IMR-90 (cell line): ENCODE results near the gene TAF7. TPM values are rescaled to one million over a fixed set of nuclear protein-coding genes. Genes with fewer than 3 reads are reported as not detected.

ENCODE experiments used
- ATAC-seq: fragments of 200-7000 bp; cut with Tn5 transposase; 2 replicates; pipeline ENCODE4 v1.9.1; 2020; ENCODE audit warnings: low read depth, mild to moderate bottlenecking, moderate library complexity
- BruUV-seq: library from RNA; stranded (reverse); fragments of 400-500 nt; replicated peaks from 2 replicates; lab custom pipeline; 2021; lab: Mats Ljungman, UMichigan
- CTCF ChIA-PET: fragments of 300-600 bp; formaldehyde crosslinking; extraction: SDS; loops from one replicate; lab custom pipeline; 2021; ENCODE audit warnings: antibody characterized with exemption; lab: Yijun Ruan, JAX
- POLR2A ChIA-PET: fragments of 300-600 bp; sonication (Branson Sonifier 250); formaldehyde crosslinking; loops from one replicate; lab custom pipeline; 2022; ENCODE audit warnings: antibody characterized with exemption; ENCODE audit not compliant: unreplicated experiment; lab: Charles Lee
- DNase-seq: peaks from one replicate; pipeline ENCODE4 v3.0.0; 2013
- H2AFZ ChIP-seq: replicated peaks from 2 replicates; pipeline ENCODE3; 2013; ENCODE audit warnings: low read length, mild to moderate bottlenecking; ENCODE audit not compliant: poor library complexity
- H2AK5ac ChIP-seq: 2 replicates; pipeline ENCODE4 v1.6.1; 2013; ENCODE audit warnings: low read depth, low read length, inconsistent platforms
- H2AK9ac ChIP-seq: replicated peaks from 2 replicates; pipeline ENCODE3; 2013; ENCODE audit warnings: mild to moderate bottlenecking, low read depth, low read length, moderate library complexity; ENCODE audit not compliant: poor library complexity
- H2BK120ac ChIP-seq: 2 replicates; pipeline ENCODE4 v1.6.1; 2013; ENCODE audit warnings: low read depth, low read length, inconsistent platforms
- H2BK15ac ChIP-seq: 3 replicates; pipeline ENCODE4 v1.6.1; 2013; ENCODE audit warnings: low read depth, low read length, inconsistent platforms
- H2BK20ac ChIP-seq: 2 replicates; pipeline ENCODE4 v1.6.1; 2013; ENCODE audit warnings: low read depth, mild to moderate bottlenecking, inconsistent platforms, low read length, moderate library complexity
- H2BK5ac ChIP-seq: 2 replicates; pipeline ENCODE4 v1.6.1; 2013; ENCODE audit warnings: mild to moderate bottlenecking, low read depth, low read length, inconsistent platforms; ENCODE audit not compliant: poor library complexity, severe bottlenecking
- H3K14ac ChIP-seq: replicated peaks from 2 replicates; pipeline ENCODE4 v1.6.1; 2013; ENCODE audit warnings: low read depth, low read length, inconsistent platforms
- H3K18ac ChIP-seq: 2 replicates; pipeline ENCODE4 v1.6.1; 2013; ENCODE audit warnings: low read depth, low read length, control low read depth
- H3K23ac ChIP-seq: 2 replicates; pipeline ENCODE4 v1.6.1; 2013; ENCODE audit warnings: low read depth, low read length, inconsistent platforms
- H3K27ac ChIP-seq: 2 replicates; pipeline ENCODE4 v1.5.1; 2013; ENCODE audit warnings: mild to moderate bottlenecking, control low read depth, low read length; ENCODE audit not compliant: insufficient read depth
- H3K27me3 ChIP-seq: 2 replicates; pipeline ENCODE4 v1.6.1; 2013; ENCODE audit warnings: low read length; ENCODE audit not compliant: control insufficient read depth, insufficient read depth
- H3K36me3 ChIP-seq: 2 replicates; pipeline ENCODE4 v1.6.1; 2013; ENCODE audit warnings: low read length, mixed read lengths; ENCODE audit not compliant: control insufficient read depth, insufficient read depth
- H3K4ac ChIP-seq: 2 replicates; pipeline ENCODE4 v1.6.1; 2013; ENCODE audit warnings: low read depth, low read length, inconsistent platforms
- H3K4me1 ChIP-seq: 2 replicates; pipeline ENCODE4 v1.6.1; 2013; ENCODE audit warnings: low read length, mixed read lengths; ENCODE audit not compliant: control insufficient read depth, insufficient read depth
- H3K4me2 ChIP-seq: 2 replicates; pipeline ENCODE4 v1.6.1; 2013; ENCODE audit warnings: low read depth, mild to moderate bottlenecking, control low read depth, low read length, moderate library complexity
- H3K4me3 ChIP-seq: 2 replicates; pipeline ENCODE4 v1.5.1; 2013; ENCODE audit warnings: low read depth, mild to moderate bottlenecking, control low read depth, low read length, moderate library complexity; ENCODE audit not compliant: insufficient read depth
- H3K56ac ChIP-seq: 2 replicates; pipeline ENCODE4 v1.6.1; 2013; ENCODE audit warnings: low read length, inconsistent platforms; ENCODE audit not compliant: insufficient read depth; ENCODE audit errors: extremely low read depth
- H3K79me1 ChIP-seq, 2 experiments: 2 replicates each; pipeline ENCODE4 v1.6.1; 2013; ENCODE audit warnings: low read length in 2 of 2, inconsistent platforms in 1 of 2, low read depth in 1 of 2
- H3K9ac ChIP-seq: 2 replicates; pipeline ENCODE4 v1.6.1; 2013; ENCODE audit warnings: low read depth, low read length, control low read depth
- H3K9me1 ChIP-seq: 2 replicates; pipeline ENCODE4 v1.6.1; 2013; ENCODE audit warnings: low read length, inconsistent platforms; ENCODE audit not compliant: insufficient read depth
- H3K9me3 ChIP-seq: 2 replicates; pipeline ENCODE4 v1.6.1; 2013; ENCODE audit warnings: low read length; ENCODE audit not compliant: control insufficient read depth, insufficient read depth
- H4K20me1 ChIP-seq: 2 replicates; pipeline ENCODE4 v1.6.1; 2013; ENCODE audit warnings: low read length, inconsistent platforms; ENCODE audit not compliant: insufficient read depth
- H4K5ac ChIP-seq: 2 replicates; pipeline ENCODE4 v1.6.1; 2013; ENCODE audit warnings: mild to moderate bottlenecking, low read depth, low read length, control low read depth
- H4K8ac ChIP-seq, 2 experiments: 2 replicates each; pipeline ENCODE4 v1.6.1; 2013; ENCODE audit warnings: low read depth in 2 of 2, low read length in 2 of 2, control low read depth in 1 of 2, inconsistent platforms in 1 of 2
- H4K91ac ChIP-seq: 2 replicates; pipeline ENCODE4 v1.6.1; 2013; ENCODE audit warnings: low read depth, low read length, inconsistent platforms; ENCODE audit not compliant: insufficient read depth
- BHLHE40 ChIP-seq: fragments of 150-350 bp; IDR thresholded peaks from 2 replicates; pipeline ENCODE4 v1.6.1; 2016; ENCODE audit warnings: mild to moderate bottlenecking, low read depth, low read length
- CEBPB ChIP-seq: IDR thresholded peaks from 2 replicates; pipeline ENCODE4 v1.6.1; 2012; ENCODE audit warnings: low read depth, low read length, improper control_type of control experiment
- CHD1 ChIP-seq: IDR thresholded peaks from 2 replicates; pipeline ENCODE4 v1.6.1; 2012; ENCODE audit warnings: low read depth, low read length, improper control_type of control experiment
- FOS ChIP-seq: fragments of 150-350 bp; IDR thresholded peaks from 2 replicates; pipeline ENCODE4 v1.6.1; 2016; ENCODE audit warnings: low read depth, low read length
- MAFK ChIP-seq: IDR thresholded peaks from 2 replicates; pipeline ENCODE4 v1.6.1; 2012; ENCODE audit warnings: low read depth, low read length, improper control_type of control experiment
- MAZ ChIP-seq: IDR thresholded peaks from 2 replicates; pipeline ENCODE4 v1.6.1; 2012; ENCODE audit warnings: low read depth, mild to moderate bottlenecking, low read length, improper control_type of control experiment, moderate library complexity, borderline replicate concordance
- WGBS, 2 experiments: methylation state at CpG; one replicate each; pipeline versions ENCODE4 v1.1.5 to v1.1.7; 2013; ENCODE audit warnings: missing lambda C conversion rate in 2 of 2; ENCODE audit not compliant: insufficient read length in 1 of 2; ENCODE audit errors: extremely low coverage in 2 of 2; 5-methylcytosine and 5-hydroxymethylcytosine counted together
- dilution Hi-C: fragments of 300-500 bp; cut with HindIII; formaldehyde crosslinking; loops from one replicate; pipeline ENCODE4 v1.14.3; 2018; ENCODE audit warnings: low sequenced_read_pairs; ENCODE audit not compliant: unreplicated experiment
- in situ Hi-C: fragments of 300-500 bp; cut with MboI; formaldehyde crosslinking; loops from 3 replicates; pipeline ENCODE4 v1.14.3; 2019; ENCODE audit warnings: low sequenced_read_pairs, inconsistent platforms, mixed read lengths
- intact Hi-C: fragments of 100-400 bp; cut with micrococcal nuclease; formaldehyde crosslinking; loops from 2 replicates; pipeline ENCODE4 v1.10.0; 2022
- polyA plus RNA-seq, 3 experiments: library from polyadenylated mRNA; depleted of rRNA; stranded (reverse); fragments of >200 nt; gene quantifications; 2 replicates each; pipeline ENCODE4 v1.2.3, GENCODE V29; 2012; ENCODE audit warnings: low replicate concordance in 1 of 3
- total RNA-seq: library from RNA; depleted of rRNA; stranded (reverse); fragments of >200 nt; gene quantifications from 2 replicates; pipeline ENCODE4 v1.2.3, GENCODE V29; 2012
- TF ChIP-seq, protein P1 (sequence below): conservative IDR thresholded peaks from 2 replicates; pipeline ENCODE4 v1.5.1; 2012; ENCODE audit warnings: mild to moderate bottlenecking, low read depth, low read length, improper control_type of control experiment
- TF ChIP-seq, protein P2 (sequence below): fragments of 150-350 bp; IDR thresholded peaks from 2 replicates; pipeline ENCODE4 v1.6.1; 2016; ENCODE audit warnings: low read depth, mild to moderate bottlenecking, low read length, moderate library complexity, borderline replicate concordance

TAF7 gene
- total and polyA plus RNA-seq, 2 of the 4 experiments (the other 2 are of a cell fraction) = 45.7 to 51.8 TPM

DNA sequence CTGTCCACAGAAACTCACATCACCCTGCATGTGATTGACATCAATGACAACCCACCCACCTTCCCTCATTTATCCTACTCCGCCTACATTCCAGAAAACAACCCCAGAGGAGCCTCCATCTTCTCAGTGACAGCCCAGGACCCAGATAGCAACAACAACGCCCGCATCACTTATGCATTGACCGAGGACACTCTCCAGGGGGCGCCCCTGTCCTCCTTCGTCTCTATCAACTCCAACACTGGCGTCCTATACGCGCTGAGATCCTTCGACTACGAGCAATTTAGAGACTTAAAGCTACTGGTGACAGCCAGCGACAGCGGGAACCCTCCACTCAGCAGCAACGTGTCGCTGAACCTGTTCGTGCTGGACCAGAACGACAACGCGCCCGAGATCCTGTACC is 24.7 kb upstream of the TAF7 start:
- H2AK9ac ChIP-seq = no peak overlapping the region
- no peak overlapping the region for H3K56ac ChIP-seq
- H2BK15ac ChIP-seq = no peak overlapping the region
- no peak overlapping the region for H3K4me3 ChIP-seq
- H3K79me1 ChIP-seq = no peaks in the 10 kb centered on the region
- H3K4me1 ChIP-seq = no peaks in the 10 kb centered on the region
- no peak overlapping the region for H2AFZ ChIP-seq
- 33% methylated on average over 7 of the region's 20 CpGs; no CpG with 5 or more reads in 1 of the 2 experiments for WGBS, 2 experiments
- H3K4ac ChIP-seq = no peak overlapping the region
- H4K91ac ChIP-seq = no peak overlapping the region
- no peak overlapping the region for H2BK20ac ChIP-seq
- H3K27ac ChIP-seq = no peak overlapping the region
- TF ChIP-seq CHD1 (no peak), CEBPB (no peak), FOS (no peak), MAFK (no peak), MAZ (no peak), BHLHE40 (no peak)
- TF ChIP-seq, protein P1, sequence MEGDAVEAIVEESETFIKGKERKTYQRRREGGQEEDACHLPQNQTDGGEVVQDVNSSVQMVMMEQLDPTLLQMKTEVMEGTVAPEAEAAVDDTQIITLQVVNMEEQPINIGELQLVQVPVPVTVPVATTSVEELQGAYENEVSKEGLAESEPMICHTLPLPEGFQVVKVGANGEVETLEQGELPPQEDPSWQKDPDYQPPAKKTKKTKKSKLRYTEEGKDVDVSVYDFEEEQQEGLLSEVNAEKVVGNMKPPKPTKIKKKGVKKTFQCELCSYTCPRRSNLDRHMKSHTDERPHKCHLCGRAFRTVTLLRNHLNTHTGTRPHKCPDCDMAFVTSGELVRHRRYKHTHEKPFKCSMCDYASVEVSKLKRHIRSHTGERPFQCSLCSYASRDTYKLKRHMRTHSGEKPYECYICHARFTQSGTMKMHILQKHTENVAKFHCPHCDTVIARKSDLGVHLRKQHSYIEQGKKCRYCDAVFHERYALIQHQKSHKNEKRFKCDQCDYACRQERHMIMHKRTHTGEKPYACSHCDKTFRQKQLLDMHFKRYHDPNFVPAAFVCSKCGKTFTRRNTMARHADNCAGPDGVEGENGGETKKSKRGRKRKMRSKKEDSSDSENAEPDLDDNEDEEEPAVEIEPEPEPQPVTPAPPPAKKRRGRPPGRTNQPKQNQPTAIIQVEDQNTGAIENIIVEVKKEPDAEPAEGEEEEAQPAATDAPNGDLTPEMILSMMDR = no peak
- TF ChIP-seq, protein P2, sequence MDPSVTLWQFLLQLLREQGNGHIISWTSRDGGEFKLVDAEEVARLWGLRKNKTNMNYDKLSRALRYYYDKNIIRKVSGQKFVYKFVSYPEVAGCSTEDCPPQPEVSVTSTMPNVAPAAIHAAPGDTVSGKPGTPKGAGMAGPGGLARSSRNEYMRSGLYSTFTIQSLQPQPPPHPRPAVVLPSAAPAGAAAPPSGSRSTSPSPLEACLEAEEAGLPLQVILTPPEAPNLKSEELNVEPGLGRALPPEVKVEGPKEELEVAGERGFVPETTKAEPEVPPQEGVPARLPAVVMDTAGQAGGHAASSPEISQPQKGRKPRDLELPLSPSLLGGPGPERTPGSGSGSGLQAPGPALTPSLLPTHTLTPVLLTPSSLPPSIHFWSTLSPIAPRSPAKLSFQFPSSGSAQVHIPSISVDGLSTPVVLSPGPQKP = no peak
- H3K18ac ChIP-seq = no peak overlapping the region
- intact Hi-C loops = no loop called here
- 0 out of 2 replicates have a peak, but pooled peaks cover 2% of the 10 kb centered on the region for H3K36me3 ChIP-seq
- ATAC-seq = no peak
- ChIA-PET CTCF (no interaction called here), POLR2A (no interaction called here)
- DNase-seq = no peak
- no peaks in the 10 kb centered on the region for H4K20me1 ChIP-seq
- dilution Hi-C loops = no loop called here
- H2BK120ac ChIP-seq = no peak overlapping the region
- in situ Hi-C loops = no loop called here
- no peak overlapping the region for H4K8ac ChIP-seq
- no peak overlapping the region for H2AK5ac ChIP-seq
- H3K27me3 ChIP-seq = no peaks in the 10 kb centered on the region
- BruUV-seq = no TSS peak
- H3K14ac ChIP-seq = no peak overlapping the region
- H2BK5ac ChIP-seq = no peak overlapping the region
- no peaks in the 10 kb centered on the region for H3K9me1 ChIP-seq
- H3K9me3 ChIP-seq = peaks cover 29% of the 10 kb centered on the region
- no peak overlapping the region for H3K23ac ChIP-seq
- H3K4me2 ChIP-seq = no peak overlapping the region
- no peak overlapping the region for H4K5ac ChIP-seq
- no peak overlapping the region for H3K9ac ChIP-seq
